Hair follicular keratinocyte (primary cell): Measurements from ENCODE around the gene SLC16A3. TPM values are rescaled to one million over a fixed set of nuclear protein-coding genes. Genes with fewer than 3 reads are reported as not detected.

ENCODE experiments used
- total RNA-seq: library from RNA; depleted of rRNA; stranded (reverse); fragments of >200 nt; gene quantifications from 2 replicates; pipeline ENCODE4 v1.2.3, GENCODE V29; 2015

The SLC16A3 gene
- 166 and 252 TPM in 2 replicates for total RNA-seq

DNA sequence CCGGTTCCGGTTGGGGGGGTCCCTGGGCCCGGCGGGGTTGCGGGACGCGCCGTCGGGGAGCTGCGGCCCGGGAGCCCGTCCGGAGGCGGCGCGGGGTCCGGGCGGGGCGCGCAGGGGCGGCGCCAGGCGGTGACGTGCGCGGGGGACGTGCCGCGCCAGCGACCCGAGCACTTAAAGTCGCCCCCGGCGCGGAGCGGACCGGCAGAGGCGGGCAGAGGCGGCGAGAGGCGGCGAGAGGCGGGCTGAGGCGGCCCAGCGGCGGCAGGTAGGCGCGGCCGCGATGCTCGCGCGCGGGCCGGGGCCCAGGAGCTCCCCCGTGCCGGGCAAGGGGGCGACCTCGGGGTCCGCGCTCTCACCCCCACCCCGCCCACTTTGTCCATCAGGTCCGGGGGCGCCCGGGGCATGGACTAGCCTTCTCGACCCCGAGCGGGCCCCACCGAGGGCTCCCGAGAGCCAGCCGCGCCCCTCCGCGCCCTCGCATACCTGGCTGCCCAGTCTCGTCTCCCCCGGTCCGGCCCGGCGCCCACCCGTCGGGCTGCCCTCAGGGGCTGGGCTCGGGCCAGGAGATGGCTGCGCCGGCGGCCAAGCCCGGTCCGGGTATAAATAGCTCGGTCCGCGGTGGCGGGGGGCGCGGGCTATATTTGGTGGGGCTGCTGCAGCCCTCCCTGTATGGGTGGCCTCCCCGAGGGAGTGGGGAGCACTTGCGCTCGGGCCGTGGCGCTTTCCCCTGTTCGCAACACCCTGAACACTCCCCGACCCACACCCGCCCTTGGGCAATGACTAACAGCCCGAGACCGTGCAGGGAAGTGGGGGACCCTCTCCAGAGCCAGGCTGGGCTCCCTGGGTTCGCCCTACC, at the start of gene SLC16A3:
Gene SLC16A3 (plus strand): TSS at position 201 of the 856 bp plus-strand sequence. CDS start 6,967 bp downstream, outside the sequence.

GRCh38 chr17:82212331-82213250, 16.3 kb upstream of the SLC16A3 start, which contains the start of gene CCDC57:
Gene CCDC57 (minus strand): TSS chr17:82212842. CDS start chr17:82201944, 10,898 bp downstream.

DNA sequence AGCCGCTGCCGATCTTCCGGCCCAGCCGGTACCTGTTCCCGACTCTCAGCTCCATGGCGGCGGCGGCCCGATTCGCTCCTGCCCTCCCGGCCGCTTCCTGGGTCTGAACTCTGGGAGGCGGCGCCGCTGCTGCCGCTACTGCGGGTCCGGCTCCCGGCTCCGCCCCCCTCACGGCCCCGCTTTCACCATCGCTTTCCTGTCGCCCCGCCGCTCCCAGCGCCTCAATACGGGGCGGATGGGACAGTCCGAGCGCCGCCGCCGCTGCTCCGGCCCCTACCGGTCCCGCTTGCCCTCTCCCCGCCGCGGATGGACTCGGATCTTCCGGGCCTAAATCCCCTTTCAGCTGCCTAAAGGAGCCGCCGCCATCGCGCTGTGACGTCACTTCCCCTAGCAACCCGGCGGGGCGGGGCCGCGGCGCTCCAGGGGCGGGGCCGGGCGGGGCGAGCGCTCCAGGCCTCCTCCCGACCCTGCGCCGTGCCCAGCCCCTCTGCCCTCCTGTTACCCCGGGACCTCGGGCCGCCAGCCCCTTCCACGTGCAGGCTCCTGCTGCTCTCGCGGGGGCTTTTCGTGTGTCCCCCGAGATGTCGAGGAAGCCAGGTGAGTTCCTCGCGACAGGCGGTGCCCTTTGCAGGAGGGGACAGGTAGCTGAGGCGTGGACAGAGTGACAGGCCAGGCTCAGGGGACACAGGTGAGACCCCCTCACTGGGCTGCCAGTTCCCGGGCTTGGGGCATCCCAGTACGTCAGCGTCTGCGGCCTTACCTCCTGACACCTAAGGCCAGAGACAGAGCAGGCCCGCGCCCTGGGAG, 44.7 kb downstream of the SLC16A3 start, which contains the start of gene CSNK1D:
Gene CSNK1D (minus strand): TSS at position 374 of the 807 bp plus-strand sequence. CDS start 319 bp downstream, at position 55.

Other genes with a start within 250 kb of the SLC16A3 start
- 69.0 and 245 TPM in 2 replicates for gene CENPX, start 206.2 kb upstream of the SLC16A3 start, total RNA-seq
- 6.7 and 20.9 TPM in 2 replicates for gene LRRC45, start 205.7 kb upstream of the SLC16A3 start, total RNA-seq
- gene RAC3, start 197.4 kb upstream of the SLC16A3 start, total RNA-seq: 46.6 and 47.7 TPM in 2 replicates
- gene DCXR, start 191.3 kb upstream of the SLC16A3 start, total RNA-seq: 118 and 135 TPM in 2 replicates
- 46.4 and 50.3 TPM in 2 replicates for gene RFNG, start 177.2 kb upstream of the SLC16A3 start, total RNA-seq
- gene GPS1, start 177.1 kb upstream of the SLC16A3 start, total RNA-seq: 96.7 and 124 TPM in 2 replicates
- gene DUS1L, start 163.2 kb upstream of the SLC16A3 start, total RNA-seq: 68.9 and 80.2 TPM in 2 replicates
- gene FASN, start 130.8 kb upstream of the SLC16A3 start, total RNA-seq: 292 and 401 TPM in 2 replicates
- 9.4 and 13.4 TPM in 2 replicates for gene CCDC57, start 16.2 kb upstream of the SLC16A3 start, total RNA-seq
- 35.0 and 53.3 TPM in 2 replicates for gene CSNK1D, start 44.7 kb downstream of the SLC16A3 start, total RNA-seq
- gene CD7, start 88.6 kb downstream of the SLC16A3 start, total RNA-seq: not detected in 2 replicates
- gene SECTM1, start 104.7 kb downstream of the SLC16A3 start, total RNA-seq: 6.3 and 11.7 TPM in 2 replicates
- 0.08 TPM in 1 of 2 replicates, not detected in the other for gene TEX19, start 130.2 kb downstream of the SLC16A3 start, total RNA-seq
- not detected in 2 replicates for gene UTS2R, start 142.7 kb downstream of the SLC16A3 start, total RNA-seq
- gene HEXD, start 189.3 kb downstream of the SLC16A3 start, total RNA-seq: 6.6 and 9.8 TPM in 2 replicates
- gene OGFOD3, start 189.5 kb downstream of the SLC16A3 start, total RNA-seq: 29.5 and 41.0 TPM in 2 replicates
- gene CYBC1, start 221.7 kb downstream of the SLC16A3 start, total RNA-seq: 31.2 and 39.1 TPM in 2 replicates
- 29.5 and 44.0 TPM in 2 replicates for gene NARF, start 229.7 kb downstream of the SLC16A3 start, total RNA-seq